HEK293 (cell line): Measurements from ENCODE around the gene NR2F2.

Experiments
- CTCF ChIP-seq: fragments of 450-650 bp; formaldehyde crosslinking; IDR thresholded peaks from 2 replicates; pipeline ENCODE4 v1.5.1; 2016; ENCODE audit warnings: missing biosample characterization, missing genetic modification characterization
- OVOL3 ChIP-seq: fragments of 450-650 bp; formaldehyde crosslinking; IDR thresholded peaks from 2 replicates; pipeline ENCODE4 v1.5.1; 2016; ENCODE audit warnings: missing biosample characterization, missing genetic modification characterization
- RBAK ChIP-seq: fragments of 450-650 bp; formaldehyde crosslinking; IDR thresholded peaks from 2 replicates; pipeline ENCODE4 v1.5.1; 2016; ENCODE audit warnings: missing biosample characterization, missing genetic modification characterization
- SCRT2 ChIP-seq: fragments of 450-650 bp; formaldehyde crosslinking; IDR thresholded peaks from 2 replicates; pipeline ENCODE4 v1.5.1; 2016; ENCODE audit warnings: missing biosample characterization, missing genetic modification characterization
- SP2 ChIP-seq: fragments of 450-650 bp; formaldehyde crosslinking; IDR thresholded peaks from 2 replicates; pipeline ENCODE4 v1.5.1; 2016; ENCODE audit warnings: missing biosample characterization, missing genetic modification characterization
- ZBTB26 ChIP-seq: fragments of 450-650 bp; formaldehyde crosslinking; optimal IDR thresholded peaks from 2 replicates; pipeline ENCODE3; 2016; ENCODE audit warnings: missing biosample characterization, mild to moderate bottlenecking, missing genetic modification characterization
- ZFP37 ChIP-seq: fragments of 450-650 bp; formaldehyde crosslinking; IDR thresholded peaks from 2 replicates; pipeline ENCODE4 v1.5.1; 2016; ENCODE audit warnings: missing biosample characterization, missing genetic modification characterization
- ZNF133 ChIP-seq: fragments of 450-650 bp; formaldehyde crosslinking; IDR thresholded peaks from 2 replicates; pipeline ENCODE4 v1.5.1; 2016; ENCODE audit warnings: missing biosample characterization, missing genetic modification characterization
- ZNF335 ChIP-seq: fragments of 450-650 bp; formaldehyde crosslinking; conservative IDR thresholded peaks from 2 replicates; pipeline ENCODE4 v1.5.1; 2016; ENCODE audit warnings: missing biosample characterization, missing genetic modification characterization
- ZNF341 ChIP-seq: fragments of 450-650 bp; formaldehyde crosslinking; IDR thresholded peaks from 2 replicates; pipeline ENCODE4; 2016; ENCODE audit warnings: low read depth, missing biosample characterization, missing genetic modification characterization
- ZNF394 ChIP-seq: fragments of 450-650 bp; formaldehyde crosslinking; IDR thresholded peaks from 2 replicates; pipeline ENCODE4 v1.5.1; 2016; ENCODE audit warnings: missing biosample characterization, missing genetic modification characterization, mild to moderate bottlenecking, moderate library complexity, borderline replicate concordance
- ZNF398 ChIP-seq: fragments of 450-650 bp; formaldehyde crosslinking; IDR thresholded peaks from 2 replicates; pipeline ENCODE4 v1.5.1; 2017; ENCODE audit warnings: missing biosample characterization, missing genetic modification characterization
- ZNF548 ChIP-seq: fragments of 450-650 bp; formaldehyde crosslinking; IDR thresholded peaks from 2 replicates; pipeline ENCODE4 v1.5.1; 2016; ENCODE audit warnings: missing biosample characterization, missing genetic modification characterization
- ZSCAN16 ChIP-seq: fragments of 450-650 bp; formaldehyde crosslinking; IDR thresholded peaks from 2 replicates; pipeline ENCODE4 v1.5.1; 2016; ENCODE audit warnings: missing biosample characterization, missing genetic modification characterization
- ZSCAN30 ChIP-seq: fragments of 450-650 bp; IDR thresholded peaks from 2 replicates; pipeline ENCODE4 v1.5.1; 2018; ENCODE audit warnings: missing biosample characterization, mild to moderate bottlenecking, missing genetic modification characterization, moderate library complexity
- TF ChIP-seq, protein P1 (sequence below): fragments of 450-650 bp; formaldehyde crosslinking; IDR thresholded peaks from 2 replicates; pipeline ENCODE4 v1.5.1; 2016; ENCODE audit warnings: missing biosample characterization, missing genetic modification characterization
- TF ChIP-seq, protein P2 (sequence below): fragments of 450-650 bp; formaldehyde crosslinking; conservative IDR thresholded peaks from 2 replicates; pipeline ENCODE4 v1.5.1; 2016; ENCODE audit warnings: low read depth, missing biosample characterization, missing genetic modification characterization
- TF ChIP-seq, protein P3 (sequence below): fragments of 450-650 bp; formaldehyde crosslinking; IDR thresholded peaks from 2 replicates; pipeline ENCODE4 v1.5.1; 2016; ENCODE audit warnings: missing biosample characterization, missing genetic modification characterization
- TF ChIP-seq, protein P4 (sequence below): fragments of 450-650 bp; formaldehyde crosslinking; IDR thresholded peaks from 2 replicates; pipeline ENCODE4 v1.5.1; 2016; ENCODE audit warnings: missing biosample characterization, missing genetic modification characterization, borderline replicate concordance

The NR2F2 gene

GRCh38 chr15:96359616-96360521, 29.4 kb downstream of the NR2F2 start (continued):
- TF ChIP-seq, protein P1, sequence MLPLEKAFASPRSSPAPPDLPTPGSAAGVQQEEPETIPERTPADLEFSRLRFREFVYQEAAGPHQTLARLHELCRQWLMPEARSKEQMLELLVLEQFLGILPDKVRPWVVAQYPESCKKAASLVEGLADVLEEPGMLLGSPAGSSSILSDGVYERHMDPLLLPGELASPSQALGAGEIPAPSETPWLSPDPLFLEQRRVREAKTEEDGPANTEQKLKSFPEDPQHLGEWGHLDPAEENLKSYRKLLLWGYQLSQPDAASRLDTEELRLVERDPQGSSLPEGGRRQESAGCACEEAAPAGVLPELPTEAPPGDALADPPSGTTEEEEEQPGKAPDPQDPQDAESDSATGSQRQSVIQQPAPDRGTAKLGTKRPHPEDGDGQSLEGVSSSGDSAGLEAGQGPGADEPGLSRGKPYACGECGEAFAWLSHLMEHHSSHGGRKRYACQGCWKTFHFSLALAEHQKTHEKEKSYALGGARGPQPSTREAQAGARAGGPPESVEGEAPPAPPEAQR (tag by site-specific recombination): no peak
- TF ChIP-seq SCRT2 (tag by site-specific recombination) (peak; percentile 26; the same call in 1 of the 2 replicates), OVOL3 (tag by site-specific recombination) (no peak), ZNF398 (tag by site-specific recombination) (no peak), ZFP37 (0 out of 2 replicates have a peak, but pooled peaks have one; percentile 41), ZSCAN30 (tag by site-specific recombination) (peak; percentile 52; the same call in 1 of the 2 replicates), ZNF548 (tag by site-specific recombination) (no peak), RBAK (no peak), ZNF133 (tag by site-specific recombination) (no peak), ZNF335 (tag by site-specific recombination) (peak; percentile 73), ZNF394 (peak; percentile 98), ZSCAN16 (tag by site-specific recombination) (0 out of 2 replicates have a peak, but pooled peaks have one; percentile 54), SP2 (peak; percentile 37), CTCF (peak; percentile 18), ZNF341 (tag by site-specific recombination) (peak; percentile 10; the same call in 1 of the 2 replicates), ZBTB26 (tag by site-specific recombination) (peak; percentile 51)
- TF ChIP-seq, protein P2, sequence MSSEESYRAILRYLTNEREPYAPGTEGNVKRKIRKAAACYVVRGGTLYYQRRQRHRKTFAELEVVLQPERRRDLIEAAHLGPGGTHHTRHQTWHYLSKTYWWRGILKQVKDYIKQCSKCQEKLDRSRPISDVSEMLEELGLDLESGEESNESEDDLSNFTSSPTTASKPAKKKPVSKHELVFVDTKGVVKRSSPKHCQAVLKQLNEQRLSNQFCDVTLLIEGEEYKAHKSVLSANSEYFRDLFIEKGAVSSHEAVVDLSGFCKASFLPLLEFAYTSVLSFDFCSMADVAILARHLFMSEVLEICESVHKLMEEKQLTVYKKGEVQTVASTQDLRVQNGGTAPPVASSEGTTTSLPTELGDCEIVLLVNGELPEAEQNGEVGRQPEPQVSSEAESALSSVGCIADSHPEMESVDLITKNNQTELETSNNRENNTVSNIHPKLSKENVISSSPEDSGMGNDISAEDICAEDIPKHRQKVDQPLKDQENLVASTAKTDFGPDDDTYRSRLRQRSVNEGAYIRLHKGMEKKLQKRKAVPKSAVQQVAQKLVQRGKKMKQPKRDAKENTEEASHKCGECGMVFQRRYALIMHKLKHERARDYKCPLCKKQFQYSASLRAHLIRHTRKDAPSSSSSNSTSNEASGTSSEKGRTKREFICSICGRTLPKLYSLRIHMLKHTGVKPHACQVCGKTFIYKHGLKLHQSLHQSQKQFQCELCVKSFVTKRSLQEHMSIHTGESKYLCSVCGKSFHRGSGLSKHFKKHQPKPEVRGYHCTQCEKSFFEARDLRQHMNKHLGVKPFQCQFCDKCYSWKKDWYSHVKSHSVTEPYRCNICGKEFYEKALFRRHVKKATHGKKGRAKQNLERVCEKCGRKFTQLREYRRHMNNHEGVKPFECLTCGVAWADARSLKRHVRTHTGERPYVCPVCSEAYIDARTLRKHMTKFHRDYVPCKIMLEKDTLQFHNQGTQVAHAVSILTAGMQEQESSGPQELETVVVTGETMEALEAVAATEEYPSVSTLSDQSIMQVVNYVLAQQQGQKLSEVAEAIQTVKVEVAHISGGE (tag by site-specific recombination): peak; percentile 21; the same call in 1 of the 2 replicates
- TF ChIP-seq, protein P3, sequence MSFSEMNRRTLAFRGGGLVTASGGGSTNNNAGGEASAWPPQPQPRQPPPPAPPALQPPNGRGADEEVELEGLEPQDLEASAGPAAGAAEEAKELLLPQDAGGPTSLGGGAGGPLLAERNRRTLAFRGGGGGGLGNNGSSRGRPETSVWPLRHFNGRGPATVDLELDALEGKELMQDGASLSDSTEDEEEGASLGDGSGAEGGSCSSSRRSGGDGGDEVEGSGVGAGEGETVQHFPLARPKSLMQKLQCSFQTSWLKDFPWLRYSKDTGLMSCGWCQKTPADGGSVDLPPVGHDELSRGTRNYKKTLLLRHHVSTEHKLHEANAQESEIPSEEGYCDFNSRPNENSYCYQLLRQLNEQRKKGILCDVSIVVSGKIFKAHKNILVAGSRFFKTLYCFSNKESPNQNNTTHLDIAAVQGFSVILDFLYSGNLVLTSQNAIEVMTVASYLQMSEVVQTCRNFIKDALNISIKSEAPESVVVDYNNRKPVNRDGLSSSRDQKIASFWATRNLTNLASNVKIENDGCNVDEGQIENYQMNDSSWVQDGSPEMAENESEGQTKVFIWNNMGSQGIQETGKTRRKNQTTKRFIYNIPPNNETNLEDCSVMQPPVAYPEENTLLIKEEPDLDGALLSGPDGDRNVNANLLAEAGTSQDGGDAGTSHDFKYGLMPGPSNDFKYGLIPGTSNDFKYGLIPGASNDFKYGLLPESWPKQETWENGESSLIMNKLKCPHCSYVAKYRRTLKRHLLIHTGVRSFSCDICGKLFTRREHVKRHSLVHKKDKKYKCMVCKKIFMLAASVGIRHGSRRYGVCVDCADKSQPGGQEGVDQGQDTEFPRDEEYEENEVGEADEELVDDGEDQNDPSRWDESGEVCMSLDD (tag by site-specific recombination): no peak
- TF ChIP-seq, protein P4, sequence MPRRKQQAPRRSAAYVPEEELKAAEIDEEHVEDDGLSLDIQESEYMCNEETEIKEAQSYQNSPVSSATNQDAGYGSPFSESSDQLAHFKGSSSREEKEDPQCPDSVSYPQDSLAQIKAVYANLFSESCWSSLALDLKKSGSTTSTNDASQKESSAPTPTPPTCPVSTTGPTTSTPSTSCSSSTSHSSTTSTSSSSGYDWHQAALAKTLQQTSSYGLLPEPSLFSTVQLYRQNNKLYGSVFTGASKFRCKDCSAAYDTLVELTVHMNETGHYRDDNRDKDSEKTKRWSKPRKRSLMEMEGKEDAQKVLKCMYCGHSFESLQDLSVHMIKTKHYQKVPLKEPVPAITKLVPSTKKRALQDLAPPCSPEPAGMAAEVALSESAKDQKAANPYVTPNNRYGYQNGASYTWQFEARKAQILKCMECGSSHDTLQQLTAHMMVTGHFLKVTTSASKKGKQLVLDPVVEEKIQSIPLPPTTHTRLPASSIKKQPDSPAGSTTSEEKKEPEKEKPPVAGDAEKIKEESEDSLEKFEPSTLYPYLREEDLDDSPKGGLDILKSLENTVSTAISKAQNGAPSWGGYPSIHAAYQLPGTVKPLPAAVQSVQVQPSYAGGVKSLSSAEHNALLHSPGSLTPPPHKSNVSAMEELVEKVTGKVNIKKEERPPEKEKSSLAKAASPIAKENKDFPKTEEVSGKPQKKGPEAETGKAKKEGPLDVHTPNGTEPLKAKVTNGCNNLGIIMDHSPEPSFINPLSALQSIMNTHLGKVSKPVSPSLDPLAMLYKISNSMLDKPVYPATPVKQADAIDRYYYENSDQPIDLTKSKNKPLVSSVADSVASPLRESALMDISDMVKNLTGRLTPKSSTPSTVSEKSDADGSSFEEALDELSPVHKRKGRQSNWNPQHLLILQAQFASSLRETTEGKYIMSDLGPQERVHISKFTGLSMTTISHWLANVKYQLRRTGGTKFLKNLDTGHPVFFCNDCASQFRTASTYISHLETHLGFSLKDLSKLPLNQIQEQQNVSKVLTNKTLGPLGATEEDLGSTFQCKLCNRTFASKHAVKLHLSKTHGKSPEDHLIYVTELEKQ (tag by site-specific recombination): 0 out of 2 replicates have a peak, but pooled peaks have one; percentile 5
